K562 (cell line): ENCODE data around the gene TYW1. TPM values are rescaled to one million over a fixed set of nuclear protein-coding genes. Genes with fewer than 3 reads are reported as not detected.

Experiments
- ARNT ChIP-seq, 2 experiments: fragments of 450-650 bp; IDR thresholded peaks; 2 replicates each; pipeline ENCODE4 v1.6.1; 2016; ENCODE audit warnings: mild to moderate bottlenecking in 1 of 2
- CHD7 ChIP-seq: fragments of 200-600 bp; sonication (generic); IDR thresholded peaks from one replicate; pipeline ENCODE4 v1.6.1; 2012; ENCODE audit warnings: mild to moderate bottlenecking, low read depth, low read length, inconsistent platforms
- DIDO1 ChIP-seq: fragments of 450-650 bp; IDR thresholded peaks from 2 replicates; pipeline ENCODE4 v1.6.1; 2016; ENCODE audit warnings: low read depth, missing biosample characterization, missing genetic modification characterization
- E2F3 ChIP-seq: fragments of 250-450 bp; sonication (Bioruptor Pico); IDR thresholded peaks from 2 replicates; pipeline ENCODE4 v1.4.0; 2020; ENCODE audit warnings: mild to moderate bottlenecking
- GMEB1 ChIP-seq: fragments of 250-450 bp; sonication (Bioruptor Pico); IDR thresholded peaks from 2 replicates; pipeline ENCODE4 v1.4.0; 2020; ENCODE audit warnings: mild to moderate bottlenecking
- GTF2F1 ChIP-seq: IDR thresholded peaks from 2 replicates; pipeline ENCODE4 v1.6.1; 2011; ENCODE audit warnings: low read depth, low read length, improper control_type of control experiment
- MEIS2 ChIP-seq: fragments of 450-650 bp; IDR thresholded peaks from 2 replicates; pipeline ENCODE4 v1.6.1; 2014; ENCODE audit warnings: mild to moderate bottlenecking; ENCODE audit not compliant: partially characterized antibody
- NCOA4 ChIP-seq: fragments of 450-650 bp; IDR thresholded peaks from 2 replicates; pipeline ENCODE4 v1.6.1; 2018; ENCODE audit warnings: mild to moderate bottlenecking; ENCODE audit not compliant: partially characterized antibody
- PML ChIP-seq: IDR thresholded peaks from 2 replicates; pipeline ENCODE4 v1.6.1; 2012; ENCODE audit warnings: low read length, inconsistent platforms
- STAT6 ChIP-seq: sonication (generic); formaldehyde crosslinking; IDR thresholded peaks from 2 replicates; pipeline ENCODE4 v1.8.1; 2023; ENCODE audit warnings: mild to moderate bottlenecking, missing genetic modification reagents
- ZNF354B ChIP-seq: fragments of 250-450 bp; sonication (Bioruptor Pico); IDR thresholded peaks from 2 replicates; pipeline ENCODE4 v1.4.0; 2020
- ZNF668 ChIP-seq: fragments of 250-450 bp; sonication (Bioruptor Pico); IDR thresholded peaks from 2 replicates; pipeline ENCODE4 v1.8.0; 2022; ENCODE audit warnings: mild to moderate bottlenecking, inconsistent platforms
- polyA plus RNA-seq, 8 experiments: library from polyadenylated mRNA; depleted of rRNA in 4 of 8; stranded (reverse) in 5 of 8; unstranded in 3 of 8; fragments of >200 nt; fragmentation: Nextera tagmentation in 2 of 8; fragmentation: Illumina TruSeq in 1 of 8; extraction: Ambion mirVana in 2 of 8; extraction: Trizol in 1 of 8; gene quantifications; 2 replicates each; pipeline versions ENCODE4 v1.2.1 to v1.2.3, GENCODE V29; 2011 to 2014; ENCODE audit warnings: inconsistent platforms in 1 of 8, missing spikeins in 1 of 8
- total RNA-seq, 7 experiments: library from RNA; depleted of rRNA in 6 of 7; stranded (reverse); fragments of >200 nt in 6 of 7; fragmentation: Illumina TruSeq in 2 of 7; extraction: Trizol in 2 of 7; gene quantifications; 2 replicates each; pipeline versions ENCODE4 v1.2.1 to v1.2.3, GENCODE V29; 2011 to 2021; ENCODE audit warnings: low replicate concordance in 1 of 7

The TYW1 gene
- total and polyA plus RNA-seq, 9 of the 15 experiments (the other 6 are each of a cell fraction or from before 2014, with no cell fraction given) = 17.4 to 32.0 (median 26.2) TPM

GRCh38 chr7:67019562-67020390 is 23.1 kb downstream of the TYW1 start (continued):
- TF ChIP-seq CHD7 (no peak), PML (peak; percentile 78; the same call in 1 of the 2 replicates), DIDO1 (tag) (0 out of 2 replicates have a peak, but pooled peaks have one; percentile 44), ZNF668 (CRISPR knock-in tag) (no peak), E2F3 (CRISPR knock-in tag) (no peak), NCOA4 (no peak), ZNF354B (no peak), ARNT (IDR thresholded peaks at IDR 0.05) (0 out of 4 replicates have a peak, but pooled peaks of 1 of the 2 experiments have one; percentile 68), STAT6 (CRISPR knock-in tag) (no peak), MEIS2 (peak; percentile 96), GTF2F1 (no peak), GMEB1 (no peak)
